Thymus (tissue), 11 donors: Measurements from ENCODE around the gene RAB1B. TPM values are rescaled to one million over a fixed set of nuclear protein-coding genes. Genes with fewer than 3 reads are reported as not detected.

Experiments
- DNase-seq, 9 donors: peaks; one replicate each; pipeline ENCODE4 v3.0.0-alpha.2; 2013; ENCODE audit warnings: low spot score in 9 of 9, low read depth in 6 of 9, missing footprints in 1 of 9
- H3K27ac ChIP-seq, 2 donors: one replicate each; pipeline ENCODE4 v1.5.1; 2013; ENCODE audit warnings: control low read depth in 1 of 2, low read depth in 1 of 2, low read length in 1 of 2, mild to moderate bottlenecking in 1 of 2, moderate library complexity in 1 of 2
- H3K27me3 ChIP-seq, 2 donors: one replicate each; pipeline ENCODE4 v1.5.1; 2013; ENCODE audit warnings: low read length in 1 of 2; ENCODE audit not compliant: control insufficient read depth in 2 of 2, insufficient read depth in 1 of 2
- H3K36me3 ChIP-seq, 2 donors: one replicate each; pipeline ENCODE4 v1.5.1; 2013; ENCODE audit warnings: low read length in 1 of 2, mild to moderate bottlenecking in 1 of 2, moderate library complexity in 1 of 2; ENCODE audit not compliant: control insufficient read depth in 2 of 2, insufficient read depth in 2 of 2
- H3K4me1 ChIP-seq, 2 donors: one replicate each; pipeline ENCODE4 v1.5.1; 2013; ENCODE audit warnings: low read length in 2 of 2; ENCODE audit not compliant: control insufficient read depth in 2 of 2, insufficient read depth in 2 of 2
- H3K4me3 ChIP-seq, 2 donors: one replicate each; pipeline ENCODE4 v1.5.1; 2013; ENCODE audit warnings: low read length in 2 of 2, control low read depth in 1 of 2, mild to moderate bottlenecking in 1 of 2
- H3K9me3 ChIP-seq, 2 donors: one replicate each; pipeline ENCODE4 v1.5.1; 2013; ENCODE audit warnings: low read length in 1 of 2, mild to moderate bottlenecking in 1 of 2; ENCODE audit not compliant: control insufficient read depth in 2 of 2, insufficient read depth in 1 of 2
- WGBS: extraction: QIAGEN DNeasy Blood & Tissue Kit; methylation state at CpG from one replicate; pipeline ENCODE4 v1.1.7; 2013; 5-methylcytosine and 5-hydroxymethylcytosine counted together
- polyA plus RNA-seq: library from polyadenylated mRNA; stranded (reverse); fragments of 200-250 nt; gene quantifications from one replicate; pipeline ENCODE4 v1.2.3, GENCODE V29; 2013
- total RNA-seq: library from RNA; stranded (reverse); fragments of 120-200 nt; gene quantifications from one replicate; pipeline ENCODE4 v1.2.4, GENCODE V29; 2013
- donor health status: healthy.

Gene RAB1B
- total and polyA plus RNA-seq, 2 donors = 80.8 to 105 TPM

DNA sequence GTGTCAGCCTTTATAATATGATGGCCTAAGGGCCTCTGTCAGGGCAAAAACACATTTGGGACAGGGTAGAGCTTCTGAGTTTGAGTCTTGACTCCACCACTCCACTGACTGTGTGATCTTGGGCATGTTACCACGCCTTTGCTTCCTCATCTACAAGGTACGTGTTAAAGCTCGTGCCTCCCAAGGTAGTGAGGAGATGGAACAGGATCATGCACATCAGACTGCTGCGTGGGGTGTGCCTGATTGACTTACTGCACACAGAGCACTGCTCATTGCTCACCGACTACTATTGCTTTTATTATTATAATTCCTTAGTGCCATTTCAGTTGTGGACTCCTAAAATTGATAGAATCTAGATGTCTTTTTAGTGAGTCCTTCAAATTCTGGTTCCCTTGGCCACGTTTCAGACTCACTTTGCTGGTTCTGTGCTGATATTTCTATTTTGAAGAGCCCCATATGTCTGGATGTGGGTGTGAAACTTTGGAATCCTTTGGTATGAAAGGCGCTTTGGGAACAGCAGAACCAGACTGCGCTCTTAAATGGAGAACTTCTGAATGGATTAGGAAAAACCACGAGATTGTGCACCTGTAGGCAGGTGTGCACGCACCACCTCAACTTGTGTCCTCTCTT, 44.1 kb upstream of the RAB1B start:
- peaks cover 36 to 40% of the 10 kb centered on the region in 2 donors for H3K36me3 ChIP-seq
- WGBS = 99% methylated on average over 10 of the region's 10 CpGs
- H3K9me3 ChIP-seq = no peaks in the 10 kb centered on the region
- no peaks in the 10 kb centered on the region for H3K27me3 ChIP-seq
- DNase-seq = no peak
- no peak overlapping the region for H3K27ac ChIP-seq
- H3K4me1 ChIP-seq = peaks cover 7 to 22% of the 10 kb centered on the region in 2 donors
- no peak overlapping the region for H3K4me3 ChIP-seq

DNA sequence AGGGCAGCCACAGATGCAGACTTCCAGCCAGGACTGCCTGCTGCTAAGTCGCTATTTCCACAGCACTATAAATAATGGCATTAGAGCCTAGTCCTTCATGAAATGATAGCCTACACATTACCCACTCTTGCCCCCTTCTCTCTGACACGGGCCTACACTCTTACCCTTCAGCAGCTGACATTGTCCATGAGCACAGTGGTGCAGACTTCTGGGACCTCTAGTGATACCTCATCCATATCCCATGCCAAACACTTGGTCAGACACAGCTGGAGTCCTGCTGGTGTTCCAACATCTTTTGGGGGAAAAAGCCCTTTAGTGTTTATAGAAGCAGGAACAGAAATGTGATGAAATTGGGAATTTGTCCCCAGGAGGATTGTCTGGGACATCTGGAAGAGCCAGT, 43.4 kb upstream of the RAB1B start:
- WGBS = 98% methylated on average over 2 of the region's 2 CpGs
- DNase-seq = no peak

GRCh38 chr11:66226101-66226500, 42.3 kb upstream of the RAB1B start:
- Histone ChIP-seq H3K27ac (no peak overlapping the region), H3K36me3 (peaks cover 31 to 37% of the 10 kb centered on the region in 2 donors), H3K9me3 (no peaks in the 10 kb centered on the region), H3K27me3 (no peaks in the 10 kb centered on the region), H3K4me3 (no peak overlapping the region), H3K4me1 (peaks cover 7 to 20% of the 10 kb centered on the region in 2 donors)
- DNase-seq = no peak

More for the DNA sequence above, 43.4 kb upstream of the RAB1B start:
- no peak overlapping the region for H3K4me3 ChIP-seq
- H3K4me1 ChIP-seq = peaks cover 7 to 22% of the 10 kb centered on the region in 2 donors
- no peaks in the 10 kb centered on the region for H3K9me3 ChIP-seq
- H3K27me3 ChIP-seq = no peaks in the 10 kb centered on the region
- no peak overlapping the region for H3K27ac ChIP-seq
- H3K36me3 ChIP-seq = peaks cover 30 to 34% of the 10 kb centered on the region in 2 donors

DNA sequence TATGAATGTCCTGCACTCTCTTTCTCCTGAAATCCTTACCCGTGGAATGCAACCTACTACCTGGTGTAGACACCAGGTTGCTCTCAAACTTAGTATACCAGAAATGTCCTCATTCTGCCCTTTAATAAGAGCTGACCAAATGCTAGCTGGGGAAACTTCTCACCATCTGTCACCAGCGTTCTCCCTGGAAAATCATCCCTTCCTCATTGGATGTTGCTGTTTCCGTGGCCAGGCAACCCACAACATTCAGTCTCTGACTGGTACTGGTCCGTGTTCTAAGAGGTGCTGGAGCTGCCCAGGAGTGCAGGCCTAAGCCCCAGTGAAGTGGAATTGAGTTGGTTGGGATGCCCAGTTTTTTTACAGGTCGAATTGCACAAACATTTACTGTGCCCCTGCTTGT, 40.7 kb upstream of the RAB1B start:
- Histone ChIP-seq H3K9me3 (no peaks in the 10 kb centered on the region), H3K36me3 (peaks cover 39 to 49% of the 10 kb centered on the region in 2 donors), H3K27ac (no peak overlapping the region), H3K4me1 (peaks cover 0 to 11% of the 10 kb centered on the region in 2 donors), H3K4me3 (no peak overlapping the region), H3K27me3 (no peaks in the 10 kb centered on the region)
- 98% methylated on average over 5 of the region's 5 CpGs for WGBS
- DNase-seq = no peak

GRCh38 chr11:66228521-66228920, 39.9 kb upstream of the RAB1B start:
- H3K9me3 ChIP-seq = no peaks in the 10 kb centered on the region
- no peak overlapping the region for H3K27ac ChIP-seq
- WGBS = 95% methylated on average over 6 of the region's 6 CpGs
- H3K27me3 ChIP-seq = no peaks in the 10 kb centered on the region
- peaks cover 46 to 57% of the 10 kb centered on the region in 2 donors for H3K36me3 ChIP-seq
- DNase-seq = no peak
- peaks cover 0 to 3% of the 10 kb centered on the region in 2 donors for H3K4me1 ChIP-seq
- no peak overlapping the region for H3K4me3 ChIP-seq

DNA sequence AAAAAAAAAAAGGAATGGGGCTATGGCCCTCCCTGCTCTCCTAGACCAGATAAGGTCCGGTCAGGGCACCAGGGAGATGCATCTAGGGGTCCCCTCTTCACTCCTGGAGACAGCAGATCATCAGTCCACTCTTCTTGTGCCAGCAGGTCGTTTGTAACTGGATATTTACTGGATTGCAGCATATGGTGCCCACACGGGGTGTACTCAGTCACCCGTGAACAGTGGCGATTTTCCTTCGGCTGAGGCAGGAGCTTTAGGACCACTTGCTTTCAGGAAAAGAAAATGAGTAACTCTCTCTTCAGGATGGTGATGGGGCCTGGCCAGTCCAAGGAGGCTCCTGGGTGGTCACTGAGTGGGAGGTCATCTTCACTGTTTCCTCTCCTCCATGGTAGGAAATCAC, 38.3 kb upstream of the RAB1B start:
- Histone ChIP-seq H3K4me1 (peaks cover 0 to 3% of the 10 kb centered on the region in 2 donors), H3K36me3 (peaks cover 58 to 61% of the 10 kb centered on the region in 2 donors), H3K9me3 (no peaks in the 10 kb centered on the region), H3K27ac (no peak overlapping the region), H3K27me3 (no peaks in the 10 kb centered on the region), H3K4me3 (no peak overlapping the region)
- WGBS = 93% methylated on average over 6 of the region's 6 CpGs
- DNase-seq = no peak

- no peak for DNase-seq
- no peak overlapping the region for H3K4me3 ChIP-seq
- no peak overlapping the region for H3K27ac ChIP-seq
- H3K36me3 ChIP-seq = peaks cover 63 to 69% of the 10 kb centered on the region in 2 donors
- H3K9me3 ChIP-seq = no peaks in the 10 kb centered on the region
- H3K27me3 ChIP-seq = no peaks in the 10 kb centered on the region
- H3K4me1 ChIP-seq = peaks cover 0 to 4% of the 10 kb centered on the region in 2 donors
- WGBS = 98% methylated on average over 14 of the region's 14 CpGs
Observed at GRCh38 chr11:66230978-66231377, 37.5 kb upstream of the RAB1B start.

GRCh38 chr11:66231561-66231960, 36.9 kb upstream of the RAB1B start:
- WGBS = 94% methylated on average over 7 of the region's 7 CpGs
- DNase-seq = no peak

GRCh38 chr11:66232769-66233168, 35.7 kb upstream of the RAB1B start:
- 98% methylated on average over 11 of the region's 11 CpGs for WGBS
- no peak for DNase-seq
- Histone ChIP-seq H3K4me3 (no peak overlapping the region), H3K36me3 (peaks cover 70% of the 10 kb centered on the region in 2 donors), H3K27ac (no peak overlapping the region), H3K4me1 (peaks cover 0 to 13% of the 10 kb centered on the region in 2 donors), H3K9me3 (no peaks in the 10 kb centered on the region), H3K27me3 (no peaks in the 10 kb centered on the region)

More at GRCh38 chr11:66231561-66231960, 36.9 kb upstream of the RAB1B start:
- peaks cover 0 to 7% of the 10 kb centered on the region in 2 donors for H3K4me1 ChIP-seq
- H3K36me3 ChIP-seq = peaks cover 68 to 74% of the 10 kb centered on the region in 2 donors
- no peaks in the 10 kb centered on the region for H3K9me3 ChIP-seq
- no peaks in the 10 kb centered on the region for H3K27me3 ChIP-seq
- no peak overlapping the region for H3K4me3 ChIP-seq
- H3K27ac ChIP-seq = no peak overlapping the region
